ENCODE measurements around the gene ABCG1.

GRCh38 chr21:42285569-42286245 lies 66.8 kb downstream of the ABCG1 start:
- TF ChIP-seq CTCF (IDR thresholded peaks at IDR 0.05): no peak
- no peak for TF ChIP-seq POLR2AphosphoS5 (IDR thresholded peaks at IDR 0.05)
